SK-N-MC (cell line): Measurements from ENCODE around the gene INPP5D.

Source experiments
- EZH2 ChIP-seq: fragments of 200-600 bp; sonication (generic); IDR thresholded peaks from one replicate; pipeline ENCODE4 v1.6.1; 2017; ENCODE audit warnings: antibody characterized with exemption
- FOXP2 ChIP-seq: optimal IDR thresholded peaks from 2 replicates; pipeline ENCODE3; 2011; ENCODE audit warnings: mild to moderate bottlenecking, moderate library complexity; ENCODE audit not compliant: insufficient read depth; ENCODE audit errors: extremely low read length, control extremely low read depth
- POLR2AphosphoS5 ChIP-seq: IDR thresholded peaks from 2 replicates; pipeline ENCODE4 v1.6.1; 2012; ENCODE audit warnings: mild to moderate bottlenecking, low read depth, low read length, borderline replicate concordance

DNA sequence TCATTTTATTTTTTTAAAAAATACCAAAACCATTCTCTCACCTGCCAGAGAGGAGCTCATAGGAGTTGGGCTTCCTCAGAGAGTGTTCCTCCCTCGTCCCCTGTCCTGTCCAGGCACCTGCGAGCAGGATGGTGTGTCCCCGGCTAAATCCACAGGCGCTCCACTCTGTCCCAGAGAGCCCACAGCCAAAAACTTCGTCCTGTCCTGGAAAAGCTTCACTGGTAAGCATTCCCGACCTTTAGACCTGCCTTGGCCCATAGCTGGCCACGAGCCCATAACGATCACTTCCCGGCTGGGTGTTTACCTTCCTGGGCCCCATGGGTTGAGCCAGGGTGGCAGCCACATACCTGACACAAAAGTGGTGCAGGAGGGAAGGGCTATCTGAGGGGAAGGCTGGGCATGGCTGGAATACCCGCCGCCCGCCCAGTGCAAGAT, 47.1 kb upstream of the INPP5D start, which contains the start of gene NGEF:
- no peak for TF ChIP-seq EZH2
- TF ChIP-seq POLR2AphosphoS5 = no peak
- TF ChIP-seq FOXP2 = no peak
